C4-2B (cell line): ENCODE data around the gene COL3A1.

ENCODE experiments used
- ZFX ChIP-seq: fragments of 450-650 bp; IDR thresholded peaks from 2 replicates; pipeline ENCODE4 v1.6.1; 2017
- TF ChIP-seq, protein P1 (sequence below): fragments of 450-650 bp; conservative IDR thresholded peaks from 2 replicates; pipeline ENCODE4 v1.5.1; 2017; ENCODE audit warnings: mild to moderate bottlenecking

DNA sequence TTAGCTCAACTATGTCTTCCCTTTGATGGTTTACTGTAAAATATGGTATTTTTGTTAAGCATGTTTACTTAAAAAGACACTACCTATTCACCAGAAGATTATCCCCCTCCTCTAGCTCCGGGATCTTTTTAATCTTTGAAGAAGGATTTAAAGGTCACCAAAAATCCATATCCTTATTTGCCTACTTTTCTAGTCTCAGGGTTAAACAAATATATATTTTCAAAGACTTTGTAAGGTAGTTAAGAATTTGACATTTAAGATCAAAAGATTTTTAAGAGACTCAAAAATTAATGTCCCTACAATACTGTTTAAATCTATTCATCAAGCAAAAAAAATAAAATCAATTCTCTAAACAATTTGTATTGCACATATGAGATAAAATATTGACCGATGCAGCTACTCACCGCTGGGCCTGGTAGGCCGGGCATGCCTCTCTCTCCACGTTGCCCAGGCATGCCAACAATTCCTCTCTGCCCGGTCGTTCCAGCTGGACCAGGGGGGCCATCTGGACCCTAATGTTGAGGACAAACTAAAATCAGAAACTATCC is 76.1 kb downstream of the COL3A1 start:
- TF ChIP-seq, protein P1, sequence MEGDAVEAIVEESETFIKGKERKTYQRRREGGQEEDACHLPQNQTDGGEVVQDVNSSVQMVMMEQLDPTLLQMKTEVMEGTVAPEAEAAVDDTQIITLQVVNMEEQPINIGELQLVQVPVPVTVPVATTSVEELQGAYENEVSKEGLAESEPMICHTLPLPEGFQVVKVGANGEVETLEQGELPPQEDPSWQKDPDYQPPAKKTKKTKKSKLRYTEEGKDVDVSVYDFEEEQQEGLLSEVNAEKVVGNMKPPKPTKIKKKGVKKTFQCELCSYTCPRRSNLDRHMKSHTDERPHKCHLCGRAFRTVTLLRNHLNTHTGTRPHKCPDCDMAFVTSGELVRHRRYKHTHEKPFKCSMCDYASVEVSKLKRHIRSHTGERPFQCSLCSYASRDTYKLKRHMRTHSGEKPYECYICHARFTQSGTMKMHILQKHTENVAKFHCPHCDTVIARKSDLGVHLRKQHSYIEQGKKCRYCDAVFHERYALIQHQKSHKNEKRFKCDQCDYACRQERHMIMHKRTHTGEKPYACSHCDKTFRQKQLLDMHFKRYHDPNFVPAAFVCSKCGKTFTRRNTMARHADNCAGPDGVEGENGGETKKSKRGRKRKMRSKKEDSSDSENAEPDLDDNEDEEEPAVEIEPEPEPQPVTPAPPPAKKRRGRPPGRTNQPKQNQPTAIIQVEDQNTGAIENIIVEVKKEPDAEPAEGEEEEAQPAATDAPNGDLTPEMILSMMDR = no peak
- no peak for TF ChIP-seq ZFX
